Measurements from ENCODE around the gene ZIC5.

The ZIC5 gene

GRCh38 chr13:99976575-99976974 lies 5.0 kb upstream of the ZIC5 start:
- DNase-seq (ENCODE audit: low read depth in 2 of 2) = no peak

GRCh38 chr13:99975626-99976025 lies 4.1 kb upstream of the ZIC5 start:
- no peak for DNase-seq (ENCODE audit: low read depth in 2 of 2)

GRCh38 chr13:99974939-99975561 lies 3.5 kb upstream of the ZIC5 start:
- no peak for DNase-seq (ENCODE audit: low read depth in 2 of 2)

GRCh38 chr13:99974296-99974938 lies 2.9 kb upstream of the ZIC5 start:
- DNase-seq (ENCODE audit: low read depth in 2 of 2) = no peak

GRCh38 chr13:99973808-99974185 lies 2.2 kb upstream of the ZIC5 start:
- DNase-seq (ENCODE audit: low read depth in 2 of 2) = no peak

- DNase-seq (ENCODE audit: low read depth in 2 of 2) = no peak
Measured at GRCh38 chr13:99973163-99973807, 1.7 kb upstream of the ZIC5 start.

- DNase-seq (ENCODE audit: low read depth in 2 of 2) = no peak
Measured at GRCh38 chr13:99972190-99972731, 694 bp upstream of the ZIC5 start.

- DNase-seq (ENCODE audit: low read depth in 2 of 2) = no peak
Measured at GRCh38 chr13:99970651-99971575, 654 bp downstream of the ZIC5 start.

GRCh38 chr13:99969919-99970650 lies 1.5 kb downstream of the ZIC5 start:
- DNase-seq (ENCODE audit: low read depth in 2 of 2) = peak; percentile 30 to 31

- no peak for DNase-seq (ENCODE audit: low read depth in 2 of 2)
Measured at GRCh38 chr13:99969453-99969918, 2.1 kb downstream of the ZIC5 start.

- no peak for DNase-seq (ENCODE audit: low read depth in 2 of 2)
Measured at GRCh38 chr13:99968521-99969452, 2.8 kb downstream of the ZIC5 start.

- no peak for DNase-seq (ENCODE audit: low read depth in 2 of 2)
Measured at GRCh38 chr13:99967869-99968520, 3.6 kb downstream of the ZIC5 start.

- DNase-seq (ENCODE audit: low read depth in 2 of 2) = no peak
Measured at GRCh38 chr13:99967498-99967868, 4.1 kb downstream of the ZIC5 start.

- no peak for DNase-seq (ENCODE audit: low read depth in 2 of 2)
Measured at GRCh38 chr13:99966064-99966805, 5.3 kb downstream of the ZIC5 start.

GRCh38 chr13:99965329-99966000 lies 6.1 kb downstream of the ZIC5 start:
- no peak for DNase-seq (ENCODE audit: low read depth in 2 of 2)

- no peak for DNase-seq (ENCODE audit: low read depth in 2 of 2)
Measured at GRCh38 chr13:99963816-99964339, 7.7 kb downstream of the ZIC5 start.

GRCh38 chr13:99962242-99962641 lies 9.3 kb downstream of the ZIC5 start:
- no peak for DNase-seq (ENCODE audit: low read depth in 2 of 2)

- DNase-seq (ENCODE audit: low read depth in 2 of 2) = no peak
Measured at GRCh38 chr13:99961636-99962035, 9.9 kb downstream of the ZIC5 start.

All from activated CD8-positive, alpha-beta memory T cell treated with anti-CD3 and anti-CD28 coated beads for 4 hours (primary cell).